Neural crest cell (in vitro differentiated cells): ENCODE measurements around the gene GGACT. TPM values are rescaled to one million over a fixed set of nuclear protein-coding genes. Genes with fewer than 3 reads are reported as not detected.

Experiments used
- DNase-seq: peaks from one replicate; pipeline ENCODE4 v3.0.0; 2021; ENCODE audit warnings: low read depth, mixed read lengths, low spot score
- H3K27ac Mint-ChIP-seq: one replicate; pipeline ENCODE4 v1.8.0; 2021; ENCODE audit warnings: mild to moderate bottlenecking, mixed read lengths; ENCODE audit not compliant: unreplicated experiment
- H3K27me3 Mint-ChIP-seq: 2 replicates; pipeline ENCODE4 v1.8.0; 2021; ENCODE audit warnings: low read depth, mild to moderate bottlenecking, mixed read lengths
- H3K36me3 Mint-ChIP-seq: 2 replicates; pipeline ENCODE4 v1.8.0; 2021; ENCODE audit warnings: low read depth, mild to moderate bottlenecking, mixed read lengths
- H3K4me1 Mint-ChIP-seq: 2 replicates; pipeline ENCODE4 v1.8.0; 2021; ENCODE audit warnings: mixed read lengths
- H3K4me3 Mint-ChIP-seq: one replicate; pipeline ENCODE4 v1.8.0; 2021; ENCODE audit warnings: mild to moderate bottlenecking, mixed read lengths
- H3K9me3 Mint-ChIP-seq: 2 replicates; pipeline ENCODE4 v1.8.0; 2021; ENCODE audit warnings: mixed read lengths
- CTCF ChIP-seq: fragments of 200-600 bp; sonication (generic); conservative IDR thresholded peaks from 2 replicates; pipeline ENCODE4 v1.5.0; 2021; ENCODE audit warnings: antibody characterized with exemption, mild to moderate bottlenecking
- total RNA-seq: library from RNA; stranded (reverse); gene quantifications from 2 replicates; pipeline ENCODE4 v1.2.1, GENCODE V29; 2021

The GGACT gene
- total RNA-seq, 1 donor from 2014 or later = 5.9 TPM

GRCh38 chr13:100549316-100549715 is 39.3 kb downstream of the GGACT start:
- peaks cover 28% of the 10 kb centered on the region for H3K4me1 Mint-ChIP-seq
- TF ChIP-seq CTCF = no peak
- H3K4me3 Mint-ChIP-seq = no peak overlapping the region
- no peaks in the 10 kb centered on the region for H3K9me3 Mint-ChIP-seq
- H3K27ac Mint-ChIP-seq = no peak overlapping the region
- H3K36me3 Mint-ChIP-seq = peaks cover 4% of the 10 kb centered on the region
- DNase-seq = no peak
- H3K27me3 Mint-ChIP-seq = no peaks in the 10 kb centered on the region

GRCh38 chr13:100547791-100548201 is 40.8 kb downstream of the GGACT start:
- no peaks in the 10 kb centered on the region for H3K9me3 Mint-ChIP-seq
- no peak for TF ChIP-seq CTCF
- H3K4me1 Mint-ChIP-seq = peaks cover 36% of the 10 kb centered on the region
- peaks cover 5% of the 10 kb centered on the region for H3K36me3 Mint-ChIP-seq
- no peaks in the 10 kb centered on the region for H3K27me3 Mint-ChIP-seq
- H3K27ac Mint-ChIP-seq = no peak overlapping the region
- DNase-seq = no peak
- no peak overlapping the region for H3K4me3 Mint-ChIP-seq

- Mint-ChIP-seq H3K9me3 (no peaks in the 10 kb centered on the region), H3K27me3 (no peaks in the 10 kb centered on the region), H3K4me1 (peaks cover 38% of the 10 kb centered on the region), H3K4me3 (no peak overlapping the region), H3K27ac (no peak overlapping the region), H3K36me3 (peaks cover 6% of the 10 kb centered on the region)
- no peak for TF ChIP-seq CTCF
- no peak for DNase-seq
Observed at GRCh38 chr13:100546713-100547405, 41.7 kb downstream of the GGACT start.

GRCh38 chr13:100545684-100546061 is 42.9 kb downstream of the GGACT start:
- Mint-ChIP-seq H3K4me3 (no peak overlapping the region), H3K9me3 (no peaks in the 10 kb centered on the region), H3K36me3 (peaks cover 9% of the 10 kb centered on the region), H3K4me1 (peaks cover 36% of the 10 kb centered on the region), H3K27me3 (no peaks in the 10 kb centered on the region), H3K27ac (peak overlapping the region; percentile 43)
- TF ChIP-seq CTCF = no peak
- no peak for DNase-seq

- H3K27ac Mint-ChIP-seq = peak overlapping the region; percentile 45
- H3K4me3 Mint-ChIP-seq = no peak overlapping the region
- TF ChIP-seq CTCF = no peak
- no peaks in the 10 kb centered on the region for H3K27me3 Mint-ChIP-seq
- H3K9me3 Mint-ChIP-seq = no peaks in the 10 kb centered on the region
- H3K4me1 Mint-ChIP-seq = peaks cover 30% of the 10 kb centered on the region
- peaks cover 11% of the 10 kb centered on the region for H3K36me3 Mint-ChIP-seq
- no peak for DNase-seq
Observed at GRCh38 chr13:100544866-100545683, 43.5 kb downstream of the GGACT start.
